Measurements from ENCODE around the gene SACS.

The SACS gene

GRCh38 chr13:23467932-23468278, 34.4 kb upstream of the SACS start:
- no peak for ATAC-seq (ENCODE audit: low read depth)

GRCh38 chr13:23467048-23467931, 33.8 kb upstream of the SACS start:
- DNase-seq (ENCODE audit: low spot score) (no peak), ATAC-seq (ENCODE audit: low read depth) (no peak)
- no peak overlapping the region for H3K27ac ChIP-seq (ENCODE audit: poor library complexity, severe bottlenecking)
- H3K27me3 ChIP-seq (ENCODE audit: insufficient read depth, poor library complexity, severe bottlenecking) = no peaks in the 10 kb centered on the region
- TF ChIP-seq CTCF (IDR thresholded peaks at IDR 0.05; ENCODE audit: poor library complexity, severe bottlenecking) = peak; percentile 46
- no peak overlapping the region for H3K4me3 ChIP-seq (ENCODE audit: severe bottlenecking)
- H3K9me3 ChIP-seq (ENCODE audit: severe bottlenecking) = no peaks in the 10 kb centered on the region
- no peaks in the 10 kb centered on the region for H3K36me3 ChIP-seq (ENCODE audit: low read depth)
- H3K4me1 ChIP-seq (ENCODE audit: insufficient read depth, poor library complexity, severe bottlenecking) = no peaks in the 10 kb centered on the region

More at GRCh38 chr13:23467932-23468278, 34.4 kb upstream of the SACS start:
- Histone ChIP-seq H3K27me3 (ENCODE audit: insufficient read depth, poor library complexity, severe bottlenecking) (no peaks in the 10 kb centered on the region), H3K36me3 (ENCODE audit: low read depth) (no peaks in the 10 kb centered on the region), H3K9me3 (ENCODE audit: severe bottlenecking) (no peaks in the 10 kb centered on the region), H3K4me1 (ENCODE audit: insufficient read depth, poor library complexity, severe bottlenecking) (no peaks in the 10 kb centered on the region), H3K27ac (ENCODE audit: poor library complexity, severe bottlenecking) (no peak overlapping the region), H3K4me3 (ENCODE audit: severe bottlenecking) (no peak overlapping the region)
- no peak for TF ChIP-seq CTCF (IDR thresholded peaks at IDR 0.05; ENCODE audit: poor library complexity, severe bottlenecking)
- no peak for DNase-seq (ENCODE audit: low spot score)

GRCh38 chr13:23466144-23467002, 32.9 kb upstream of the SACS start:
- no peaks in the 10 kb centered on the region for H3K9me3 ChIP-seq (ENCODE audit: severe bottlenecking)
- ATAC-seq (ENCODE audit: low read depth) = peak; percentile 88

GRCh38 chr13:23463661-23464060, 30.2 kb upstream of the SACS start:
- no peak for ATAC-seq (ENCODE audit: low read depth)
- H3K27ac ChIP-seq (ENCODE audit: poor library complexity, severe bottlenecking) = no peak overlapping the region
- no peak for TF ChIP-seq CTCF (IDR thresholded peaks at IDR 0.05; ENCODE audit: poor library complexity, severe bottlenecking)
- H3K36me3 ChIP-seq (ENCODE audit: low read depth) = no peaks in the 10 kb centered on the region
- no peak overlapping the region for H3K4me3 ChIP-seq (ENCODE audit: severe bottlenecking)
- DNase-seq (ENCODE audit: low spot score) = no peak
- H3K4me1 ChIP-seq (ENCODE audit: insufficient read depth, poor library complexity, severe bottlenecking) = no peaks in the 10 kb centered on the region
- H3K27me3 ChIP-seq (ENCODE audit: insufficient read depth, poor library complexity, severe bottlenecking) = no peaks in the 10 kb centered on the region
- H3K9me3 ChIP-seq (ENCODE audit: severe bottlenecking) = no peaks in the 10 kb centered on the region

More at GRCh38 chr13:23466144-23467002, 32.9 kb upstream of the SACS start:
- Histone ChIP-seq H3K4me3 (ENCODE audit: severe bottlenecking) (peak overlapping the region; percentile 28), H3K27ac (ENCODE audit: poor library complexity, severe bottlenecking) (no peak overlapping the region), H3K4me1 (ENCODE audit: insufficient read depth, poor library complexity, severe bottlenecking) (no peaks in the 10 kb centered on the region), H3K36me3 (ENCODE audit: low read depth) (no peaks in the 10 kb centered on the region), H3K27me3 (ENCODE audit: insufficient read depth, poor library complexity, severe bottlenecking) (no peaks in the 10 kb centered on the region)
- peak; percentile 60 for DNase-seq (ENCODE audit: low spot score)
- TF ChIP-seq CTCF (IDR thresholded peaks at IDR 0.05; ENCODE audit: poor library complexity, severe bottlenecking) = peak; percentile 72

All from RWPE2 (cell line).